RKO (cell line): ENCODE results near the gene RNF212B.
A peak's percentile ranks its signal among the peaks of the same experiment; 100 is the strongest.
"Not testable (repeated sequence)": the region's sequence is repeated elsewhere in the genome, so short reads cannot be mapped to it uniquely, and the experiment has no call there.

Experiments
- DNase-seq: peaks from one replicate; pipeline ENCODE4 v3.0.0-alpha.2; 2016; ENCODE audit warnings: low spot score

The RNF212B gene

GRCh38 chr14:23243066-23243465 is 5.3 kb downstream of the RNF212B start:
- DNase-seq: no peak

- no peak for DNase-seq
Observed at GRCh38 chr14:23245282-23245681, 7.5 kb downstream of the RNF212B start.

- DNase-seq: no peak
Observed at GRCh38 chr14:23248601-23249000, 10.9 kb downstream of the RNF212B start.

- no peak for DNase-seq
Observed at GRCh38 chr14:23249824-23250223, 12.1 kb downstream of the RNF212B start.

GRCh38 chr14:23252006-23252405 is 14.3 kb downstream of the RNF212B start:
- no peak for DNase-seq

GRCh38 chr14:23252420-23253333 is 14.9 kb downstream of the RNF212B start:
- DNase-seq: no peak

GRCh38 chr14:23258256-23258655 is 20.5 kb downstream of the RNF212B start:
- no peak for DNase-seq

GRCh38 chr14:23259426-23259825 is 21.7 kb downstream of the RNF212B start:
- no peak for DNase-seq

GRCh38 chr14:23260849-23261248 is 23.1 kb downstream of the RNF212B start:
- DNase-seq: not testable (repeated sequence)

- no peak for DNase-seq
Observed at GRCh38 chr14:23269193-23269592, 31.5 kb downstream of the RNF212B start.

- DNase-seq: no peak
Observed at GRCh38 chr14:23275412-23275811, 37.7 kb downstream of the RNF212B start.

GRCh38 chr14:23277189-23277588 is 39.5 kb downstream of the RNF212B start:
- no peak for DNase-seq

GRCh38 chr14:23277928-23278327 is 40.2 kb downstream of the RNF212B start:
- peak; percentile 21 for DNase-seq

GRCh38 chr14:23281247-23281646 is 43.5 kb downstream of the RNF212B start:
- no peak for DNase-seq

GRCh38 chr14:23284654-23285529 is 47.2 kb downstream of the RNF212B start:
- peak; percentile 46 for DNase-seq

- peak; percentile 30 for DNase-seq
Observed at GRCh38 chr14:23285530-23286019, 47.8 kb downstream of the RNF212B start.

GRCh38 chr14:23286020-23286901 is 48.5 kb downstream of the RNF212B start, which contains the start of gene HOMEZ:
HOMEZ (minus strand) TSS chr14:23286132; CDS start chr14:23285952, 180 bp downstream.
- peak; percentile 98 for DNase-seq

GRCh38 chr14:23286902-23287479 is 49.3 kb downstream of the RNF212B start:
- DNase-seq: no peak

- DNase-seq: peak; percentile 74
Observed at GRCh38 chr14:23294734-23295561, 57.2 kb downstream of the RNF212B start.
